Mesendoderm (in vitro differentiated cells): ENCODE data around the gene MLLT1.

Source experiments
- DNase-seq: peaks from one replicate; pipeline ENCODE4 v3.0.0; 2013
- H2AK5ac ChIP-seq: 2 replicates; pipeline ENCODE4 v1.6.1; 2013; ENCODE audit warnings: low read length, inconsistent platforms
- H2BK120ac ChIP-seq: 2 replicates; pipeline ENCODE4 v1.6.1; 2013; ENCODE audit warnings: low read depth, mild to moderate bottlenecking, low read length, moderate library complexity, mixed read lengths
- H2BK15ac ChIP-seq: replicated peaks from 2 replicates; pipeline ENCODE4 v1.6.1; 2013; ENCODE audit warnings: low read depth, mild to moderate bottlenecking, moderate library complexity
- H2BK5ac ChIP-seq: 2 replicates; pipeline ENCODE4 v1.6.1; 2013; ENCODE audit warnings: low read length, inconsistent platforms
- H3K18ac ChIP-seq: 2 replicates; pipeline ENCODE4 v1.6.1; 2013; ENCODE audit warnings: mild to moderate bottlenecking, low read length, mixed read lengths
- H3K23ac ChIP-seq: one replicate; pipeline ENCODE4 v1.6.1; 2013; ENCODE audit warnings: low read length
- H3K27ac ChIP-seq: 2 replicates; pipeline ENCODE4 v1.5.1; 2013; ENCODE audit warnings: low read depth, mild to moderate bottlenecking, inconsistent platforms, low read length, moderate library complexity
- H3K27me3 ChIP-seq: 2 replicates; pipeline ENCODE4 v1.6.1; 2013; ENCODE audit warnings: low read length, control low read depth, mild to moderate bottlenecking, inconsistent platforms; ENCODE audit not compliant: insufficient read depth, poor library complexity
- H3K36me3 ChIP-seq: 2 replicates; pipeline ENCODE4 v1.6.1; 2013; ENCODE audit warnings: low read length, inconsistent platforms; ENCODE audit not compliant: control insufficient read depth, insufficient read depth
- H3K4ac ChIP-seq: one replicate; pipeline ENCODE4 v1.6.1; 2013; ENCODE audit warnings: low read depth, mild to moderate bottlenecking, low read length, moderate library complexity
- H3K4me1 ChIP-seq: 2 replicates; pipeline ENCODE4 v1.6.1; 2013; ENCODE audit warnings: low read depth, low read length, inconsistent platforms; ENCODE audit not compliant: control insufficient read depth
- H3K4me2 ChIP-seq: 2 replicates; pipeline ENCODE4 v1.6.1; 2013; ENCODE audit warnings: low read length
- H3K4me3 ChIP-seq: 2 replicates; pipeline ENCODE4 v1.5.1; 2013; ENCODE audit warnings: mild to moderate bottlenecking, low read length
- H3K56ac ChIP-seq: one replicate; pipeline ENCODE4 v1.6.1; 2013; ENCODE audit warnings: low read length
- H3K79me1 ChIP-seq: 2 replicates; pipeline ENCODE4 v1.6.1; 2013; ENCODE audit warnings: low read length, inconsistent platforms
- H3K79me2 ChIP-seq: 2 replicates; pipeline ENCODE4 v1.6.1; 2013; ENCODE audit warnings: mild to moderate bottlenecking, low read length; ENCODE audit not compliant: control insufficient read depth, insufficient read depth
- H3K9ac ChIP-seq: 2 replicates; pipeline ENCODE4 v1.6.1; 2013; ENCODE audit warnings: low read length, inconsistent platforms
- H4K5ac ChIP-seq: one replicate; pipeline ENCODE4 v1.6.1; 2013; ENCODE audit warnings: low read length
- H4K8ac ChIP-seq: one replicate; pipeline ENCODE4 v1.6.1; 2013; ENCODE audit warnings: low read depth, mild to moderate bottlenecking, control low read depth, low read length, moderate library complexity
- WGBS: extraction: QIAGEN DNeasy Blood & Tissue Kit; methylation state at CpG from one replicate; pipeline ENCODE4 v1.1.7; 2013; ENCODE audit warnings: low lambda C conversion rate, missing lambda C conversion rate; ENCODE audit not compliant: insufficient coverage; ENCODE audit errors: extremely low coverage; 5-methylcytosine and 5-hydroxymethylcytosine counted together

Gene MLLT1

GRCh38 chr19:6261883-6262282 lies 17.9 kb downstream of the MLLT1 start:
- H3K4me1 ChIP-seq = no peaks in the 10 kb centered on the region
- no peak overlapping the region for H2BK15ac ChIP-seq
- H3K4me3 ChIP-seq = no peak overlapping the region
- no peak for DNase-seq
- no peak overlapping the region for H3K23ac ChIP-seq
- no CpG with 5 or more reads among the region's 15 CpGs for WGBS
- no peak overlapping the region for H2AK5ac ChIP-seq
- H3K36me3 ChIP-seq = peaks cover 3% of the 10 kb centered on the region
- no peaks in the 10 kb centered on the region for H3K27me3 ChIP-seq
- no peak overlapping the region for H4K5ac ChIP-seq
- H2BK120ac ChIP-seq = no peak overlapping the region
- no peak overlapping the region for H3K9ac ChIP-seq
- no peak overlapping the region for H3K4me2 ChIP-seq
- no peak overlapping the region for H4K8ac ChIP-seq
- no peak overlapping the region for H3K27ac ChIP-seq
- no peak overlapping the region for H2BK5ac ChIP-seq
- H3K4ac ChIP-seq = no peak overlapping the region
- no peak overlapping the region for H3K18ac ChIP-seq
- H3K79me1 ChIP-seq = peaks cover 15% of the 10 kb centered on the region
- no peak overlapping the region for H3K56ac ChIP-seq
- H3K79me2 ChIP-seq = peaks cover 30% of the 10 kb centered on the region

GRCh38 chr19:6260912-6261650 lies 18.7 kb downstream of the MLLT1 start:
- peaks cover 14% of the 10 kb centered on the region for H3K79me1 ChIP-seq
- H3K4me1 ChIP-seq = no peaks in the 10 kb centered on the region
- H3K4me2 ChIP-seq = no peak overlapping the region
- H3K27ac ChIP-seq = no peak overlapping the region
- H2BK120ac ChIP-seq = no peak overlapping the region
- H4K5ac ChIP-seq = no peak overlapping the region
- H3K27me3 ChIP-seq = no peaks in the 10 kb centered on the region
- WGBS = no CpG with 5 or more reads among the region's 30 CpGs
- no peak overlapping the region for H2BK15ac ChIP-seq
- H3K79me2 ChIP-seq = peaks cover 30% of the 10 kb centered on the region
- H3K36me3 ChIP-seq = peaks cover 3% of the 10 kb centered on the region
- no peak overlapping the region for H4K8ac ChIP-seq
- H3K4me3 ChIP-seq = no peak overlapping the region
- H3K9ac ChIP-seq = no peak overlapping the region
- no peak overlapping the region for H3K18ac ChIP-seq
- no peak overlapping the region for H2AK5ac ChIP-seq
- no peak overlapping the region for H3K56ac ChIP-seq
- DNase-seq = peak; percentile 66
- no peak overlapping the region for H2BK5ac ChIP-seq
- H3K4ac ChIP-seq = no peak overlapping the region
- H3K23ac ChIP-seq = no peak overlapping the region

- Histone ChIP-seq H2BK120ac (no peak overlapping the region), H3K18ac (no peak overlapping the region), H4K5ac (no peak overlapping the region), H2BK5ac (no peak overlapping the region), H3K79me1 (peaks cover 14% of the 10 kb centered on the region), H3K27me3 (no peaks in the 10 kb centered on the region), H3K36me3 (peaks cover 3% of the 10 kb centered on the region), H4K8ac (no peak overlapping the region), H3K4me2 (no peak overlapping the region), H3K79me2 (peaks cover 27% of the 10 kb centered on the region), H3K4me1 (no peaks in the 10 kb centered on the region), H3K23ac (no peak overlapping the region), H2BK15ac (no peak overlapping the region), H3K27ac (no peak overlapping the region), H3K56ac (no peak overlapping the region), H3K9ac (no peak overlapping the region), H3K4me3 (no peak overlapping the region), H2AK5ac (no peak overlapping the region), H3K4ac (no peak overlapping the region)
- no peak for DNase-seq
- no CpG with 5 or more reads among the region's 9 CpGs for WGBS
These were observed 19.4 kb downstream of the MLLT1 start for GRCh38 chr19:6260376-6260775.

GRCh38 chr19:6259312-6259861 lies 20.4 kb downstream of the MLLT1 start:
- Histone ChIP-seq H3K27ac (no peak overlapping the region), H2BK120ac (no peak overlapping the region), H3K18ac (no peak overlapping the region), H3K4ac (no peak overlapping the region), H2BK15ac (no peak overlapping the region), H3K56ac (no peak overlapping the region), H3K27me3 (no peaks in the 10 kb centered on the region), H3K36me3 (peaks cover 3% of the 10 kb centered on the region), H3K79me1 (peaks cover 17% of the 10 kb centered on the region), H3K4me1 (peaks cover 1% of the 10 kb centered on the region), H3K79me2 (peaks cover 30% of the 10 kb centered on the region), H3K4me3 (no peak overlapping the region), H2BK5ac (no peak overlapping the region), H3K23ac (no peak overlapping the region), H3K9ac (no peak overlapping the region), H3K4me2 (no peak overlapping the region), H4K8ac (no peak overlapping the region), H2AK5ac (no peak overlapping the region), H4K5ac (no peak overlapping the region)
- DNase-seq = no peak
- WGBS = no CpG with 5 or more reads among the region's 12 CpGs

GRCh38 chr19:6258812-6259311 lies 20.9 kb downstream of the MLLT1 start:
- Histone ChIP-seq H3K56ac (no peak overlapping the region), H3K9ac (no peak overlapping the region), H3K79me1 (peaks cover 22% of the 10 kb centered on the region), H2BK120ac (no peak overlapping the region), H3K18ac (no peak overlapping the region), H3K23ac (no peak overlapping the region), H3K4ac (no peak overlapping the region), H4K8ac (no peak overlapping the region), H3K79me2 (peaks cover 35% of the 10 kb centered on the region), H3K4me1 (peaks cover 6% of the 10 kb centered on the region), H3K27ac (no peak overlapping the region), H2BK5ac (no peak overlapping the region), H2AK5ac (no peak overlapping the region), H3K27me3 (no peaks in the 10 kb centered on the region), H3K4me3 (no peak overlapping the region), H4K5ac (no peak overlapping the region), H2BK15ac (no peak overlapping the region), H3K4me2 (no peak overlapping the region), H3K36me3 (peaks cover 3% of the 10 kb centered on the region)
- no peak for DNase-seq
- no CpG with 5 or more reads among the region's 15 CpGs for WGBS
